AG09309 (cell line): Measurements from ENCODE around the gene AHDC1.
A peak's percentile ranks its signal among the peaks of the same experiment; 100 is the strongest.

ENCODE experiments used
- DNase-seq: peaks from one replicate; pipeline ENCODE4 v3.0.0-alpha.2; 2010; ENCODE audit warnings: low read depth
- H3K4me3 ChIP-seq: 2 replicates; pipeline ENCODE4 v1.5.1; 2011; ENCODE audit warnings: mild to moderate bottlenecking, low read depth, low read length, moderate library complexity; ENCODE audit not compliant: control insufficient read depth
- TF ChIP-seq, protein P1 (sequence below): IDR thresholded peaks from 2 replicates; pipeline ENCODE4 v1.5.1; 2011; ENCODE audit warnings: mild to moderate bottlenecking, low read depth, low read length, inconsistent platforms; ENCODE audit not compliant: insufficient read depth, control insufficient read depth; ENCODE audit errors: missing control alignments

Gene AHDC1

DNA sequence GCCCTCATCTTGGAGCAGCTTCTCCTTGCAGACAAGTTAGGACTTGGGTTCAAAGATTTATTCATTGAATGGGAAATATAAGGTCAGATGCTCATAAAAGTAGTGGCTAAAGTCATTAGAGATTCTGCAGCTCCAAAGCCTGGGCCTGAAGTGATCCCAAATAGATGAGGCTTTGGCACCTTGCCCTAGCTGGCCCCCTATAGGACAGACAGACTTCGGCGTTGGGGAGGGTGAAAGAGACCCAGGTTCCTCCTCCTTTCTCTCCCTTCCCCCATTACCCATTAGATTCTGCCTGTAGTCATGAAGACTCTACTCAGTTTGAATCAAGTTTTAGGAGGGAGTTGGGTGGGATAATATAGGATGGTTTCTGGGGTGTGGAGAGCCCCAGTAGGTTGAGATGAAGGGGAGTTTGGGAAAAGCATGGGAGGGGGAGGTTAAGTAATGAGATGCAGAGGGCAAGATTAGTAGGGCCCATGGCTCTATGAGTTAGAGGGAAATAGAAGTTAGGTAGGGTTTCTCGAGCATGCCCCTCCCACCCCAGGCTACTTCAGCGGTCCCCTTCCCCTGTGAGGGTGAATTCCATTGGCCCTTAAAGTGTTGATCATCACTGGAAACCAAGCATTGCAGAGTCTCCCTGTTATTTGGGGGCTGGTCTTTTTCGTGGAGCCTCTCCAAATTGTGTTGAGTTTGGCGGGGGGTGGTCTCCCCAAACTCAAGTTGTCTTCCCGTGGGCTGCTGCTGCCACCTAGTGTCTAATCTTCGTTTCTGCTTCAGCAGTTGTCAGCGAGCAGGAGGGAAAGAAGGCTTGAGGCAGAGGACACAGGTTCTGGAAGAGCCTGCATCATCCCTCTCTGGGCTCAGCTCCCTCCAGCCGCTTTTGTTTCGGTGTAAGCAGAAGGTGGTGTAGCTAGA, 2.1 kb upstream of the AHDC1 start:
- TF ChIP-seq, protein P1, sequence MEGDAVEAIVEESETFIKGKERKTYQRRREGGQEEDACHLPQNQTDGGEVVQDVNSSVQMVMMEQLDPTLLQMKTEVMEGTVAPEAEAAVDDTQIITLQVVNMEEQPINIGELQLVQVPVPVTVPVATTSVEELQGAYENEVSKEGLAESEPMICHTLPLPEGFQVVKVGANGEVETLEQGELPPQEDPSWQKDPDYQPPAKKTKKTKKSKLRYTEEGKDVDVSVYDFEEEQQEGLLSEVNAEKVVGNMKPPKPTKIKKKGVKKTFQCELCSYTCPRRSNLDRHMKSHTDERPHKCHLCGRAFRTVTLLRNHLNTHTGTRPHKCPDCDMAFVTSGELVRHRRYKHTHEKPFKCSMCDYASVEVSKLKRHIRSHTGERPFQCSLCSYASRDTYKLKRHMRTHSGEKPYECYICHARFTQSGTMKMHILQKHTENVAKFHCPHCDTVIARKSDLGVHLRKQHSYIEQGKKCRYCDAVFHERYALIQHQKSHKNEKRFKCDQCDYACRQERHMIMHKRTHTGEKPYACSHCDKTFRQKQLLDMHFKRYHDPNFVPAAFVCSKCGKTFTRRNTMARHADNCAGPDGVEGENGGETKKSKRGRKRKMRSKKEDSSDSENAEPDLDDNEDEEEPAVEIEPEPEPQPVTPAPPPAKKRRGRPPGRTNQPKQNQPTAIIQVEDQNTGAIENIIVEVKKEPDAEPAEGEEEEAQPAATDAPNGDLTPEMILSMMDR = peak; percentile 97
- no peak overlapping the region for H3K4me3 ChIP-seq
- DNase-seq = no peak

DNA sequence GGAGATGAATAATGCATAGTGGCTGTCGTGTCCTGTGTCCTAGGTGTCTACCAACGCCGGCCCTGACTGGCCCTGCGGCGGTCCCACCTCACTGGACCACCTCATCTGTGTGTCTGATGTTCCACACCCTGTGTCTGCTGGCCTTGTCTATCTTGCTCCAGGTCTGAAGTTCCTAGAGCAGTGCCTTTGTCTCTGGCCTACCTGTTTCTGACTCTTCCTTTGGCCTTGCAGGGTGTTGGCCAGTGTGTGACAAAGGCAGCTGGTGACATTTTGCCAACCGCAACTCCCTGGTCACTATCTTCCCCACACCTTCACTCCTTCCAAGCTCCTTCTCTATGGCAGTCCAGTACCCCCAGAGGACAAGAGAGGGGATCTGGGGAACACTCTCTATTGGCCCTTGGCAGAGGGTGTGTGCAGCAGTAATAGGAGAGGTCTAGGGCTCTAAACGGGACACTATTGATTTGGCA, 1.4 kb upstream of the AHDC1 start:
- H3K4me3 ChIP-seq = no peak overlapping the region
- DNase-seq = no peak
- TF ChIP-seq, protein P1 = no peak

GRCh38 chr1:27604579-27605299, 795 bp upstream of the AHDC1 start:
- peak overlapping the region; percentile 80 for H3K4me3 ChIP-seq
- DNase-seq = no peak
- TF ChIP-seq, protein P1 = no peak

- H3K4me3 ChIP-seq = peak overlapping the region; percentile 80
- TF ChIP-seq, protein P1 = no peak
- DNase-seq = no peak
Observed at GRCh38 chr1:27603309-27603680, 649 bp downstream of the AHDC1 start.

DNA sequence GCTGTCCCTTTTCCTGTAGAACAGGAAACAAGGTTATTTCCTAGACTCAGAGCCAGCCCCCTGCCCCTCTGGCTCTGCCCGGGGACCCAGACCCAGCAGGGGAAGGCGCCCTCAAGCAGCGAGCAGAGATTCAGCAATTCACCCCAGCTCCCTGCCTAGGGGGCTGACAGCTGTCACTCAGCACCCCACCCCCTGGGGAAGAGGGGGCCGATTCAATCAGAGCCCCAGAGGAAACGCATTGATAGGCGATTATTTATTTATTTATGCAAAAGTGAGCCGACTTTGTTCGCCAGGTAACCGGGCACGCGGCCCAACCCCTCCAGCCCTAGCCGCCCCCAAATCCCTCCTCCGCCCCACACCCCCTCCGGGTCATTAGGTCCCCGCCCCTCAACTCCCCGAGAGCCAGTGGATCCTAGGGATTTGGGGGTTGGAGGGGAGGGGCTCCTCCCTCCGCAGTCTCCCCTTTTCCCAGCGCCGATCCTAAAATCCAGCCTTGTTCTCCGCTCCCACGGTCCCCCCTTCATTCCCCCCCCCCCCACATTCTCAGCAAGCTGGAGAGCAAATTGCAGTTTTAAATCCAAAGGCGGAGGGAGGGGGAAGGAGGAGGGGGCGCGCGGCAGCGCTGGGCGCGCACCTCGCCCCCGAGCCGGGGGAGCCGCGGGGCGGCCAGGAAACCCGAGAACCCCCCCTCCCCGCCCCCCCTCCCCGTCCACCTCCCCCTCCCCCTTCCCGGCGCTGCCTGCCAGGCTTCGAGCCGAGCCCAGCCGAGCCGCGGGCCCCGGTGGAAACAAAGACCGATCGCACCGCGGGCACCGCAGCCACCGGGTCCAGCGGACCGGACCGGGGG, 1.3 kb downstream of the AHDC1 start:
- H3K4me3 ChIP-seq = peak overlapping the region; percentile 80
- DNase-seq = no peak
- TF ChIP-seq, protein P1 = no peak
